Endothelial cell of umbilical vein (primary cell): Measurements from ENCODE around the gene DYNLT1. TPM values are rescaled to one million over a fixed set of nuclear protein-coding genes. Genes with fewer than 3 reads are reported as not detected.
A peak's percentile ranks its signal among the peaks of the same experiment; 100 is the strongest.

Experiments used
- BruUV-seq: library from RNA; stranded (reverse); fragments of 400-500 nt; replicated peaks from 2 replicates; lab custom pipeline; 2021; lab: Mats Ljungman, UMichigan
- CTCF ChIA-PET: fragments of 300-600, 350-600 bp; sonication (Branson Sonifier 250); formaldehyde crosslinking; loops from one replicate; lab custom pipeline; 2021; ENCODE audit warnings: antibody characterized with exemption, inconsistent platforms; lab: Charles Lee
- POLR2A ChIA-PET: fragments of 300-600, 350-600 bp; sonication (Branson Sonifier 250); formaldehyde crosslinking; loops from one replicate; lab custom pipeline; 2021; ENCODE audit warnings: antibody characterized with exemption, inconsistent platforms; lab: Charles Lee
- DNase-seq: peaks from one replicate; pipeline ENCODE4 v3.0.0-alpha.2; 2011; ENCODE audit warnings: low read depth, low spot score
- FAIRE-seq: peaks from 2 replicates; lab custom pipeline; 2011; peaks lifted over from hg19 to GRCh38; lab: Jason Lieb, UNC
- H2AFZ ChIP-seq: 2 replicates; pipeline ENCODE4 v1.6.0; 2012; ENCODE audit warnings: low read depth, low read length, control low read depth, inconsistent platforms
- H3K27ac ChIP-seq: 2 replicates; pipeline ENCODE4 v1.5.1; 2011; ENCODE audit warnings: low read depth, mild to moderate bottlenecking, control low read depth, low read length, moderate library complexity; ENCODE audit not compliant: insufficient read depth
- H3K27me3 ChIP-seq, 2 experiments: 2 replicates each; pipeline versions ENCODE4 v1.6.0 to v1.6.1; 2011; ENCODE audit warnings: low read length in 2 of 2, mixed read lengths in 1 of 2; ENCODE audit not compliant: control insufficient read depth in 2 of 2, insufficient read depth in 2 of 2
- H3K36me3 ChIP-seq, 2 experiments: 2 replicates in 1 of 2; 3 replicates in 1 of 2; pipeline ENCODE4 v1.5.1; 2011; ENCODE audit warnings: low read length in 2 of 2, mild to moderate bottlenecking in 1 of 2, moderate library complexity in 1 of 2; ENCODE audit not compliant: control insufficient read depth in 2 of 2, insufficient read depth in 2 of 2; ENCODE audit errors: extremely low read depth in 1 of 2
- H3K4me1 ChIP-seq: 3 replicates; pipeline ENCODE4 v1.5.1; 2011; ENCODE audit warnings: mild to moderate bottlenecking, low read length; ENCODE audit not compliant: control insufficient read depth, insufficient read depth; ENCODE audit errors: extremely low read depth
- H3K4me2 ChIP-seq: 2 replicates; pipeline ENCODE4 v1.6.1; 2011; ENCODE audit warnings: low read length, control low read depth, mixed read lengths; ENCODE audit not compliant: insufficient read depth
- H3K4me3 ChIP-seq, 3 experiments: fragments of 200-600 bp in 1 of 3; sonication (generic), shearing (Covaris generic) in 1 of 3; replicated peaks in 1 of 3; 2 replicates each; pipeline ENCODE4 v1.5.1; 2011 to 2016; ENCODE audit warnings: control low read depth in 3 of 3, low read length in 3 of 3, mild to moderate bottlenecking in 2 of 3, inconsistent platforms in 1 of 3, low read depth in 1 of 3, moderate library complexity in 1 of 3; ENCODE audit not compliant: insufficient read depth in 1 of 3
- H3K79me2 ChIP-seq: 2 replicates; pipeline ENCODE4 v1.6.0; 2012; ENCODE audit warnings: low read length, inconsistent platforms; ENCODE audit not compliant: control insufficient read depth, insufficient read depth
- H3K9ac ChIP-seq: replicated peaks from 2 replicates; pipeline ENCODE3; 2011; ENCODE audit warnings: low read length, control low read depth; ENCODE audit not compliant: insufficient read depth; ENCODE audit errors: extremely low read depth
- H3K9me1 ChIP-seq: replicated peaks from 3 replicates; pipeline ENCODE4 v1.6.0; 2011; ENCODE audit warnings: mild to moderate bottlenecking, low read length; ENCODE audit not compliant: control insufficient read depth, insufficient read depth; ENCODE audit errors: extremely low read depth
- H3K9me3 ChIP-seq: replicated peaks from 2 replicates; pipeline ENCODE4 v1.5.1; 2012; ENCODE audit warnings: low read length, inconsistent platforms; ENCODE audit not compliant: control insufficient read depth, insufficient read depth
- H4K20me1 ChIP-seq: replicated peaks from 2 replicates; pipeline ENCODE3; 2011; ENCODE audit warnings: mild to moderate bottlenecking, low read length; ENCODE audit not compliant: control insufficient read depth, insufficient read depth; ENCODE audit errors: extremely low read depth
- EZH2 ChIP-seq: IDR thresholded peaks from 2 replicates; pipeline ENCODE4 v1.6.1; 2012; ENCODE audit warnings: borderline replicate concordance, low read depth, mild to moderate bottlenecking, moderate library complexity, low read length, inconsistent platforms; ENCODE audit not compliant: severe bottlenecking
- FOS ChIP-seq: IDR thresholded peaks from 2 replicates; pipeline ENCODE4 v1.6.1; 2011; ENCODE audit warnings: mild to moderate bottlenecking, low read length, moderate library complexity, borderline replicate concordance; ENCODE audit not compliant: insufficient read depth
- GATA2 ChIP-seq: IDR thresholded peaks from 2 replicates; pipeline ENCODE4 v1.7.0; 2011; ENCODE audit warnings: low read depth, mild to moderate bottlenecking, moderate library complexity, mixed read lengths, low read length; ENCODE audit not compliant: insufficient read length, insufficient read depth
- JUN ChIP-seq: IDR thresholded peaks from 2 replicates; pipeline ENCODE4 v1.6.1; 2011; ENCODE audit warnings: borderline replicate concordance, low read depth; ENCODE audit not compliant: insufficient read length, insufficient read depth
- MYC ChIP-seq: IDR thresholded peaks from one replicate; pipeline ENCODE4 v1.6.1; 2011; ENCODE audit warnings: mild to moderate bottlenecking, low read depth, low read length
- POLR2A ChIP-seq: IDR thresholded peaks from 2 replicates; pipeline ENCODE4 v1.6.1; 2012; ENCODE audit warnings: low read depth, mild to moderate bottlenecking, control low read depth, low read length
- POLR2AphosphoS5 ChIP-seq: IDR thresholded peaks from 2 replicates; pipeline ENCODE4 v1.6.1; 2012; ENCODE audit warnings: low read depth, mild to moderate bottlenecking, control low read depth, low read length, moderate library complexity; ENCODE audit not compliant: insufficient read depth
- dilution Hi-C: fragments of 300-500 bp; cut with MboI; formaldehyde crosslinking; loops from one replicate; pipeline ENCODE4 v1.15.0; 2019; ENCODE audit warnings: low sequenced_read_pairs; ENCODE audit not compliant: extremely low pct_ligation_motif_present
- intact Hi-C: fragments of 100-400 bp; cut with micrococcal nuclease; formaldehyde crosslinking; loops from one replicate; pipeline ENCODE4 v1.10.0; 2022
- polyA plus RNA-seq, 4 experiments: library from polyadenylated mRNA; depleted of rRNA in 3 of 4; stranded (reverse) in 3 of 4; unstranded in 1 of 4; fragments of >200 nt; gene quantifications; 2 replicates each; pipeline versions ENCODE4 v1.2.1 to v1.2.3, GENCODE V29; 2011 to 2012; ENCODE audit warnings: missing spikeins in 1 of 4
- total RNA-seq: library from RNA; stranded (reverse); gene quantifications from 2 replicates; pipeline ENCODE4 v1.2.3, GENCODE V29; 2021
- TF ChIP-seq, protein P1 (sequence below), 2 donors: IDR thresholded peaks; 1 replicate in 1 of 2; 2 replicates in 1 of 2; pipeline ENCODE4 v1.5.1; 2011; ENCODE audit warnings: low read length in 2 of 2, mild to moderate bottlenecking in 2 of 2, moderate library complexity in 2 of 2, control low read depth in 1 of 2, inconsistent platforms in 1 of 2, low read depth in 1 of 2; ENCODE audit not compliant: insufficient read depth in 1 of 2; ENCODE audit errors: extremely low read depth in 1 of 2
- TF ChIP-seq, protein P2 (sequence below): IDR thresholded peaks from 2 replicates; pipeline ENCODE4 v1.6.1; 2011; ENCODE audit not compliant: insufficient read depth, insufficient read length

The DYNLT1 gene
- total and polyA plus RNA-seq, 2 donors (not counting 3 experiments of a cell fraction or from before 2014, with no cell fraction given) = 162 to 267 TPM

- Histone ChIP-seq H2AFZ (no peak overlapping the region), H3K9me1 (no peaks in the 10 kb centered on the region), H3K27me3 (no peaks in the 10 kb centered on the region), H3K9ac (peak overlapping the region; percentile 41), H4K20me1 (no peaks in the 10 kb centered on the region), H3K4me3 (peak overlapping the region in 1 of 3 experiments; percentile 25), H3K9me3 (no peaks in the 10 kb centered on the region), H3K4me1 (peaks cover 27% of the 10 kb centered on the region), H3K79me2 (no peaks in the 10 kb centered on the region), H3K4me2 (peak overlapping the region; percentile 54), H3K27ac (peak overlapping the region; percentile 90), H3K36me3 (peaks cover 10 to 22% of the 10 kb centered on the region in 2 experiments)
- ChIA-PET POLR2A (no interaction called here), CTCF (interaction anchor here (0.6 to 2.8 kb wide), 7 partner anchors 10 to 418 kb away, joined by 3 to 16 read pairs (median 3); no protein-coding TSS in a partner anchor)
- dilution Hi-C loops (no loop called here), intact Hi-C loops (loop anchor here (1.0 to 5.0 kb wide), 2 partner anchors 12 to 225 kb away; partner anchors contain the start of gene DYNLT1)
- peak; percentile 97 for DNase-seq
- FAIRE-seq = peak; percentile 100
- TF ChIP-seq POLR2A (peak; percentile 45), FOS (peak; percentile 95), JUN (peak; percentile 92), EZH2 (no peak), GATA2 (peak; percentile 60), POLR2AphosphoS5 (peak; percentile 59), MYC (no peak)
- TF ChIP-seq, protein P1, sequence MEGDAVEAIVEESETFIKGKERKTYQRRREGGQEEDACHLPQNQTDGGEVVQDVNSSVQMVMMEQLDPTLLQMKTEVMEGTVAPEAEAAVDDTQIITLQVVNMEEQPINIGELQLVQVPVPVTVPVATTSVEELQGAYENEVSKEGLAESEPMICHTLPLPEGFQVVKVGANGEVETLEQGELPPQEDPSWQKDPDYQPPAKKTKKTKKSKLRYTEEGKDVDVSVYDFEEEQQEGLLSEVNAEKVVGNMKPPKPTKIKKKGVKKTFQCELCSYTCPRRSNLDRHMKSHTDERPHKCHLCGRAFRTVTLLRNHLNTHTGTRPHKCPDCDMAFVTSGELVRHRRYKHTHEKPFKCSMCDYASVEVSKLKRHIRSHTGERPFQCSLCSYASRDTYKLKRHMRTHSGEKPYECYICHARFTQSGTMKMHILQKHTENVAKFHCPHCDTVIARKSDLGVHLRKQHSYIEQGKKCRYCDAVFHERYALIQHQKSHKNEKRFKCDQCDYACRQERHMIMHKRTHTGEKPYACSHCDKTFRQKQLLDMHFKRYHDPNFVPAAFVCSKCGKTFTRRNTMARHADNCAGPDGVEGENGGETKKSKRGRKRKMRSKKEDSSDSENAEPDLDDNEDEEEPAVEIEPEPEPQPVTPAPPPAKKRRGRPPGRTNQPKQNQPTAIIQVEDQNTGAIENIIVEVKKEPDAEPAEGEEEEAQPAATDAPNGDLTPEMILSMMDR (IDR thresholded peaks at IDR 0.05; ENCODE audit: extremely low read depth in 1 of 2, insufficient read depth in 1 of 2, low read depth in 1 of 2, low read length in 2 of 2) = no peak
- TF ChIP-seq, protein P2, sequence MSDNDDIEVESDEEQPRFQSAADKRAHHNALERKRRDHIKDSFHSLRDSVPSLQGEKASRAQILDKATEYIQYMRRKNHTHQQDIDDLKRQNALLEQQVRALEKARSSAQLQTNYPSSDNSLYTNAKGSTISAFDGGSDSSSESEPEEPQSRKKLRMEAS = no peak
- BruUV-seq = TSS peak; percentile 18
Measured at GRCh38 chr6:158631678-158632537, 12.6 kb downstream of the DYNLT1 start.
